Left hindlimb (tissue), 1 donor: ENCODE measurements around the gene SCGB2A2.

Experiments
- DNase-seq: peaks from one replicate; pipeline ENCODE4 v3.0.0-alpha.2; 2018

The SCGB2A2 gene

GRCh38 chr11:62307950-62308349, 38.0 kb downstream of the SCGB2A2 start:
- no peak for DNase-seq

DNA sequence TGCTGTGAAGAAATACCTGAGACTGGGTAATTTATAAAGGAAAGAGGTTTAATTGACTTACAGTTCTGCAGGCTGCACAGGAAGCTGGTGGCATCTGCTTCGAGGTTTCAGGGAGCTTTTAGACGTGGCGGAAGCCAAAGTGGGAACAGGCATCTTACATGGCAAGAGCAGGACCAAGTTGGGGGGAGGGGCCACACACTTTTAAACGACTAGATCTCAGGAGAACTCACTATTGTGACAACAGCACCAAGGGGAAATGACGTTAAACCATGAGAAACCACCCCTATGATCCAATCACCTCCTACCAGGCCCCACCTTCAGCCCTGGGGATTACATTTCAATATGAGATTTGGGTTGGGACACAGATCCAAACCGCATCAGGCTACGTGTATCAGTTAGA, 40.0 kb downstream of the SCGB2A2 start:
- DNase-seq, result no peak

DNA sequence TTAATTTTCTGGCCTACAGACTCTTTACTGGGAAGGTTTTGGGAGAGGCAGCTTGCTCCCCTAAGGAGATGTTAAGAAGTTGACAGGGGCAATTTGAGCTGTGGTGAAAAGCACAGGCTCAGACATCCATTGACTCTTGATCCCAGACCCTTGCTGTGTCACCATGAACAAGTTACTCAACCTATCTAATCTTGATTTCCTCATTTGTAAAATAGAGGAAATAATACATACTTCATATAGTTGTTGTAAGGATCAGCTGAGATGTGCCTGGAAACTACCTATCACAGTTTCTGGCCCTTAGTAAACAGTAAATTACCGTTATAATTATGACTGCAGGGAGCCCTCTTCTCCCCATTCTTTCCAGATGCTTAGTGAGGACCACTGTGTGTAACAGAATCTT, 45.5 kb downstream of the SCGB2A2 start:
- DNase-seq, result no peak

DNA sequence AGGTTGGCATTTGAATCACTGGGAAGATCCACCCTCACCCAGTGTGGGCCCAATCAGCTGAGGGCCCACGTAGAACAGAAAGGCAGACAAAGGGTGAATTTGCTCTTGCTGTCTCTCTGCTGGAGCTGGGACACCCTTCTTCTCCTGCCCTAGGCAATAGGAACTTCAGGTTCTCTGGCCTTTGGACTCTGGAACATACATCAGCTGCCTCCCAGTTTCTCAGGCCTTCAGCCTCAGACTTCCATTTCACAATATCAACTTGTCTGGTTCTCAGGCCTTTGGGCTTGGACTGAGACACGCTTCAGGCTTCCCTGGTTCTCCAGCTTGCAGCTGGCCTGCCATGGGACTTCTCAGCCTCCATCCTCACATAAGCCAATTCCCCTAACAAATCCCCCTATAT, 52.6 kb downstream of the SCGB2A2 start:
- no peak for DNase-seq
